GM23338 (cell line): ENCODE measurements around the gene CBLC. TPM values are rescaled to one million over a fixed set of nuclear protein-coding genes. Genes with fewer than 3 reads are reported as not detected.

Source experiments
- ATAC-seq: fragments of 200-7000 bp; cut with Tn5 transposase; 3 replicates; pipeline ENCODE4 v1.9.1; 2020
- DNase-seq: peaks from one replicate; pipeline ENCODE4 v3.0.0-alpha.2; 2015; ENCODE audit warnings: low spot score
- H2AFZ ChIP-seq: fragments of 200-600 bp; sonication (generic); 2 replicates; pipeline ENCODE4 v1.8.0; 2016; ENCODE audit warnings: antibody characterized with exemption, mild to moderate bottlenecking, moderate library complexity
- H3F3A ChIP-seq: fragments of 200-600 bp; sonication (generic); replicated peaks from 2 replicates; pipeline ENCODE4 v1.8.0; 2017; ENCODE audit warnings: antibody characterized with exemption, mixed run types, low read depth
- H3K27ac ChIP-seq: fragments of 200-600 bp; sonication (generic); 2 replicates; pipeline ENCODE4 v1.6.1; 2016; ENCODE audit warnings: low read depth
- H3K27me3 ChIP-seq: fragments of 200-600 bp; sonication (generic); 2 replicates; pipeline ENCODE4 v1.8.0; 2016; ENCODE audit warnings: mild to moderate bottlenecking, mixed run types, moderate library complexity; ENCODE audit not compliant: insufficient read depth
- H3K36me3 ChIP-seq: fragments of 200-600 bp; sonication (generic); 2 replicates; pipeline ENCODE4 v1.8.0; 2016; ENCODE audit warnings: mild to moderate bottlenecking; ENCODE audit not compliant: insufficient read depth
- H3K4me1 ChIP-seq: fragments of 200-600 bp; sonication (generic); 2 replicates; pipeline ENCODE4 v1.8.0; 2016; ENCODE audit warnings: mild to moderate bottlenecking, moderate library complexity; ENCODE audit not compliant: insufficient read depth
- H3K4me2 ChIP-seq: fragments of 200-600 bp; sonication (generic); 2 replicates; pipeline ENCODE4 v1.7.1; 2017; ENCODE audit warnings: mixed run types
- H3K4me3 ChIP-seq: fragments of 200-600 bp; sonication (generic); 2 replicates; pipeline ENCODE4 v1.6.1; 2016; ENCODE audit warnings: mixed run types
- H3K79me2 ChIP-seq: fragments of 200-600 bp; sonication (generic); replicated peaks from 2 replicates; pipeline ENCODE4 v1.8.0; 2017; ENCODE audit warnings: mild to moderate bottlenecking; ENCODE audit not compliant: insufficient read depth
- H3K9me2 ChIP-seq: fragments of 200-600 bp; sonication (generic); 2 replicates; pipeline ENCODE4 v1.8.0; 2017; ENCODE audit not compliant: insufficient read depth
- H4K20me1 ChIP-seq: fragments of 200-600 bp; sonication (generic); replicated peaks from 2 replicates; pipeline ENCODE4 v1.8.0; 2017; ENCODE audit warnings: mild to moderate bottlenecking; ENCODE audit not compliant: insufficient read depth
- H3K27ac Mint-ChIP-seq: 2 replicates; pipeline ENCODE4 v1.8.0; 2020; ENCODE audit warnings: inconsistent platforms, mild to moderate bottlenecking, moderate library complexity, mixed read lengths
- H3K27me3 Mint-ChIP-seq: 3 replicates; pipeline ENCODE4 v1.8.0; 2022; ENCODE audit warnings: low read depth, mild to moderate bottlenecking, moderate library complexity, mixed read lengths, inconsistent platforms; ENCODE audit not compliant: insufficient read depth, poor library complexity
- H3K36me3 Mint-ChIP-seq: 3 replicates; pipeline ENCODE4 v1.8.0; 2021; ENCODE audit warnings: low read depth, mild to moderate bottlenecking, inconsistent platforms, moderate library complexity, mixed read lengths
- H3K4me1 Mint-ChIP-seq: 3 replicates; pipeline ENCODE4 v1.8.0; 2020; ENCODE audit warnings: mild to moderate bottlenecking, inconsistent platforms, mixed read lengths
- H3K4me3 Mint-ChIP-seq: 3 replicates; pipeline ENCODE4 v1.8.0; 2021; ENCODE audit warnings: moderate library complexity, mild to moderate bottlenecking, inconsistent platforms, mixed read lengths
- H3K9me3 Mint-ChIP-seq: 3 replicates; pipeline ENCODE4 v1.8.0; 2020; ENCODE audit warnings: moderate library complexity, mild to moderate bottlenecking, inconsistent platforms, mixed read lengths
- CREB1 ChIP-seq: fragments of 250-450 bp; sonication (Bioruptor Pico); IDR thresholded peaks from 2 replicates; pipeline ENCODE4 v1.5.0; 2020; ENCODE audit warnings: low read depth, mild to moderate bottlenecking, moderate library complexity
- EZH2 ChIP-seq: fragments of 200-600 bp; sonication (generic); IDR thresholded peaks from one replicate; pipeline ENCODE4 v1.8.0; 2017; ENCODE audit warnings: antibody characterized with exemption, mild to moderate bottlenecking, low read depth; ENCODE audit not compliant: unreplicated experiment
- EZH2phosphoT487 ChIP-seq: fragments of 200-600 bp; sonication (generic); IDR thresholded peaks from one replicate; pipeline ENCODE4 v1.8.1; 2018; ENCODE audit warnings: antibody characterized with exemption; ENCODE audit not compliant: unreplicated experiment
- JUNB ChIP-seq: IDR thresholded peaks from one replicate; pipeline ENCODE4 v1.6.1; 2016; ENCODE audit warnings: antibody characterized with exemption; ENCODE audit not compliant: unreplicated experiment
- NANOG ChIP-seq: IDR thresholded peaks from 2 replicates; pipeline ENCODE4 v1.6.1; 2016; ENCODE audit warnings: antibody characterized with exemption, borderline replicate concordance
- POLR2AphosphoS5 ChIP-seq: IDR thresholded peaks from 2 replicates; pipeline ENCODE4 v1.6.1; 2016; ENCODE audit warnings: antibody characterized with exemption, low read depth
- STAT1 ChIP-seq: IDR thresholded peaks from one replicate; pipeline ENCODE4 v1.6.1; 2016; ENCODE audit warnings: antibody characterized with exemption; ENCODE audit not compliant: unreplicated experiment
- ZNF114 ChIP-seq: fragments of 250-450 bp; sonication (Bioruptor Pico); IDR thresholded peaks from 2 replicates; pipeline ENCODE4 v1.5.0; 2020; ENCODE audit warnings: mild to moderate bottlenecking, moderate library complexity
- ZNF331 ChIP-seq: fragments of 250-450 bp; sonication (Bioruptor Pico); IDR thresholded peaks from 2 replicates; pipeline ENCODE4 v1.5.0; 2020; ENCODE audit warnings: low read depth, mild to moderate bottlenecking, moderate library complexity
- polyA plus RNA-seq: library from polyadenylated mRNA; unstranded; fragments of >200 nt; fragmentation: Nextera tagmentation; extraction: Ambion mirVana; gene quantifications from 2 replicates; pipeline ENCODE4 v1.2.1, GENCODE V29; 2016
- total RNA-seq: library from RNA; depleted of rRNA; stranded (reverse); fragments of >200 nt; shearing (Covaris generic); gene quantifications from 2 replicates; pipeline ENCODE4 v1.2.3, GENCODE V29; 2014
- TF ChIP-seq, protein P1 (sequence below), 2 experiments: fragments of 200-600 bp in 1 of 2; sonication (generic) in 1 of 2; conservative IDR thresholded peaks; 2 replicates each; pipeline versions ENCODE4 v1.5.1 to v1.6.1; 2016 to 2017; ENCODE audit warnings: antibody characterized with exemption in 2 of 2, low read depth in 2 of 2, mild to moderate bottlenecking in 2 of 2, moderate library complexity in 1 of 2
- TF ChIP-seq, protein P2 (sequence below): fragments of 250-450 bp; sonication (Bioruptor Pico); IDR thresholded peaks from 2 replicates; pipeline ENCODE4 v1.5.0; 2020; ENCODE audit warnings: mild to moderate bottlenecking, moderate library complexity
- TF ChIP-seq, protein P3 (sequence below): IDR thresholded peaks from 2 replicates; pipeline ENCODE4 v1.6.1; 2016; ENCODE audit warnings: antibody characterized with exemption
- TF ChIP-seq, protein P4 (sequence below): IDR thresholded peaks from one replicate; pipeline ENCODE4 v1.6.1; 2018; ENCODE audit warnings: antibody characterized with exemption; ENCODE audit not compliant: unreplicated experiment

Gene CBLC
- total and polyA plus RNA-seq, 2 experiments from 2014 or later, result 14.5 to 29.3 TPM

DNA sequence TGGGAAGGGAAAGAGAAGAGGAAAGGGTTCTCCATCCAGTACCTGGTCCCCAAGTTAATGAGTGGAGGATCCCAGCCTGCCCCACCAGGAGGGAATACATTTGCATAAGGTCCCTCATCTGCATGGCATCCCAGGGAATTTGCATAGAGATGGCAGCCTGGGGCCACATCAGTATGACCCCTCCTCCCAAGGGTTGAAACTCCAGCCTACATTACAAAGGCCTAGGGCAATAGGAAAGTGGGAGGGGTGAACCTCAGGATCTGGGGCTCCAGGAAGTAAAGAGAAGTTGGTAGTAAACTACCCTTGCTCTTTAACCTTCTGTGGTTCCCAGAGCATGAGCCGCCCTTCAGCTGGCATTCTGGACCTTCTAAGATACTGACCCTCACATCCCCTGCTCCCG is 61.6 kb downstream of the CBLC start:
- ATAC-seq, result peak; percentile 87
- no peaks in the 10 kb centered on the region for H3F3A ChIP-seq
- no peak overlapping the region for H3K4me2 ChIP-seq
- no peaks in the 10 kb centered on the region for H3K9me2 ChIP-seq
- H3K4me3 Mint-ChIP-seq, result no peak overlapping the region
- H4K20me1 ChIP-seq, result no peaks in the 10 kb centered on the region
- H3K27me3 Mint-ChIP-seq, result peaks cover 20% of the 10 kb centered on the region
- no peaks in the 10 kb centered on the region for H3K36me3 ChIP-seq
- no peaks in the 10 kb centered on the region for H3K79me2 ChIP-seq
- H3K4me1 Mint-ChIP-seq, result peaks cover 4% of the 10 kb centered on the region; the same call in 2 of the 3 replicates
- H3K4me3 ChIP-seq, result no peak overlapping the region
- peak; percentile 66 for DNase-seq
- no peaks in the 10 kb centered on the region for H3K36me3 Mint-ChIP-seq
- TF ChIP-seq NANOG (no peak), ZNF331 (CRISPR knock-in tag) (no peak), EZH2phosphoT487 (no peak), CREB1 (CRISPR knock-in tag) (no peak), JUNB (no peak), STAT1 (no peak), ZNF114 (no peak), POLR2AphosphoS5 (no peak), EZH2 (no peak)
- TF ChIP-seq, protein P1, sequence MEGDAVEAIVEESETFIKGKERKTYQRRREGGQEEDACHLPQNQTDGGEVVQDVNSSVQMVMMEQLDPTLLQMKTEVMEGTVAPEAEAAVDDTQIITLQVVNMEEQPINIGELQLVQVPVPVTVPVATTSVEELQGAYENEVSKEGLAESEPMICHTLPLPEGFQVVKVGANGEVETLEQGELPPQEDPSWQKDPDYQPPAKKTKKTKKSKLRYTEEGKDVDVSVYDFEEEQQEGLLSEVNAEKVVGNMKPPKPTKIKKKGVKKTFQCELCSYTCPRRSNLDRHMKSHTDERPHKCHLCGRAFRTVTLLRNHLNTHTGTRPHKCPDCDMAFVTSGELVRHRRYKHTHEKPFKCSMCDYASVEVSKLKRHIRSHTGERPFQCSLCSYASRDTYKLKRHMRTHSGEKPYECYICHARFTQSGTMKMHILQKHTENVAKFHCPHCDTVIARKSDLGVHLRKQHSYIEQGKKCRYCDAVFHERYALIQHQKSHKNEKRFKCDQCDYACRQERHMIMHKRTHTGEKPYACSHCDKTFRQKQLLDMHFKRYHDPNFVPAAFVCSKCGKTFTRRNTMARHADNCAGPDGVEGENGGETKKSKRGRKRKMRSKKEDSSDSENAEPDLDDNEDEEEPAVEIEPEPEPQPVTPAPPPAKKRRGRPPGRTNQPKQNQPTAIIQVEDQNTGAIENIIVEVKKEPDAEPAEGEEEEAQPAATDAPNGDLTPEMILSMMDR (conservative IDR thresholded peaks at IDR 0.05; ENCODE audit: low read depth in 2 of 2), result no peak
- TF ChIP-seq, protein P2, sequence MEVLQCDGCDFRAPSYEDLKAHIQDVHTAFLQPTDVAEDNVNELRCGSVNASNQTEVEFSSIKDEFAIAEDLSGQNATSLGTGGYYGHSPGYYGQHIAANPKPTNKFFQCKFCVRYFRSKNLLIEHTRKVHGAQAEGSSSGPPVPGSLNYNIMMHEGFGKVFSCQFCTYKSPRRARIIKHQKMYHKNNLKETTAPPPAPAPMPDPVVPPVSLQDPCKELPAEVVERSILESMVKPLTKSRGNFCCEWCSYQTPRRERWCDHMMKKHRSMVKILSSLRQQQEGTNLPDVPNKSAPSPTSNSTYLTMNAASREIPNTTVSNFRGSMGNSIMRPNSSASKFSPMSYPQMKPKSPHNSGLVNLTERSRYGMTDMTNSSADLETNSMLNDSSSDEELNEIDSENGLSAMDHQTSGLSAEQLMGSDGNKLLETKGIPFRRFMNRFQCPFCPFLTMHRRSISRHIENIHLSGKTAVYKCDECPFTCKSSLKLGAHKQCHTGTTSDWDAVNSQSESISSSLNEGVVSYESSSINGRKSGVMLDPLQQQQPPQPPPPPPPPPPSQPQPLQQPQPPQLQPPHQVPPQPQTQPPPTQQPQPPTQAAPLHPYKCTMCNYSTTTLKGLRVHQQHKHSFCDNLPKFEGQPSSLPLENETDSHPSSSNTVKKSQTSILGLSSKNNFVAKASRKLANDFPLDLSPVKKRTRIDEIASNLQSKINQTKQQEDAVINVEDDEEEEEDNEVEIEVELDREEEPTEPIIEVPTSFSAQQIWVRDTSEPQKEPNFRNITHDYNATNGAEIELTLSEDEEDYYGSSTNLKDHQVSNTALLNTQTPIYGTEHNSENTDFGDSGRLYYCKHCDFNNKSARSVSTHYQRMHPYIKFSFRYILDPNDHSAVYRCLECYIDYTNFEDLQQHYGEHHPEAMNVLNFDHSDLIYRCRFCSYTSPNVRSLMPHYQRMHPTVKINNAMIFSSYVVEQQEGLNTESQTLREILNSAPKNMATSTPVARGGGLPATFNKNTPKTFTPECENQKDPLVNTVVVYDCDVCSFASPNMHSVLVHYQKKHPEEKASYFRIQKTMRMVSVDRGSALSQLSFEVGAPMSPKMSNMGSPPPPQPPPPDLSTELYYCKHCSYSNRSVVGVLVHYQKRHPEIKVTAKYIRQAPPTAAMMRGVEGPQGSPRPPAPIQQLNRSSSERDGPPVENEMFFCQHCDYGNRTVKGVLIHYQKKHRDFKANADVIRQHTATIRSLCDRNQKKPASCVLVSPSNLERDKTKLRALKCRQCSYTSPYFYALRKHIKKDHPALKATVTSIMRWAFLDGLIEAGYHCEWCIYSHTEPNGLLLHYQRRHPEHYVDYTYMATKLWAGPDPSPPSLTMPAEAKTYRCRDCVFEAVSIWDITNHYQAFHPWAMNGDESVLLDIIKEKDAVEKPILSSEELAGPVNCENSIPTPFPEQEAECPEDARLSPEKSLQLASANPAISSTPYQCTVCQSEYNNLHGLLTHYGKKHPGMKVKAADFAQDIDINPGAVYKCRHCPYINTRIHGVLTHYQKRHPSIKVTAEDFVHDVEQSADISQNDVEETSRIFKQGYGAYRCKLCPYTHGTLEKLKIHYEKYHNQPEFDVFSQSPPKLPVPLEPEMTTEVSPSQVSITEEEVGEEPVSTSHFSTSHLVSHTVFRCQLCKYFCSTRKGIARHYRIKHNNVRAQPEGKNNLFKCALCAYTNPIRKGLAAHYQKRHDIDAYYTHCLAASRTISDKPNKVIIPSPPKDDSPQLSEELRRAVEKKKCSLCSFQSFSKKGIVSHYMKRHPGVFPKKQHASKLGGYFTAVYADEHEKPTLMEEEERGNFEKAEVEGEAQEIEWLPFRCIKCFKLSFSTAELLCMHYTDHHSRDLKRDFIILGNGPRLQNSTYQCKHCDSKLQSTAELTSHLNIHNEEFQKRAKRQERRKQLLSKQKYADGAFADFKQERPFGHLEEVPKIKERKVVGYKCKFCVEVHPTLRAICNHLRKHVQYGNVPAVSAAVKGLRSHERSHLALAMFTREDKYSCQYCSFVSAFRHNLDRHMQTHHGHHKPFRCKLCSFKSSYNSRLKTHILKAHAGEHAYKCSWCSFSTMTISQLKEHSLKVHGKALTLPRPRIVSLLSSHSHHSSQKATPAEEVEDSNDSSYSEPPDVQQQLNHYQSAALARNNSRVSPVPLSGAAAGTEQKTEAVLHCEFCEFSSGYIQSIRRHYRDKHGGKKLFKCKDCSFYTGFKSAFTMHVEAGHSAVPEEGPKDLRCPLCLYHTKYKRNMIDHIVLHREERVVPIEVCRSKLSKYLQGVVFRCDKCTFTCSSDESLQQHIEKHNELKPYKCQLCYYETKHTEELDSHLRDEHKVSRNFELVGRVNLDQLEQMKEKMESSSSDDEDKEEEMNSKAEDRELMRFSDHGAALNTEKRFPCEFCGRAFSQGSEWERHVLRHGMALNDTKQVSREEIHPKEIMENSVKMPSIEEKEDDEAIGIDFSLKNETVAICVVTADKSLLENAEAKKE, result no peak
- TF ChIP-seq, protein P3, sequence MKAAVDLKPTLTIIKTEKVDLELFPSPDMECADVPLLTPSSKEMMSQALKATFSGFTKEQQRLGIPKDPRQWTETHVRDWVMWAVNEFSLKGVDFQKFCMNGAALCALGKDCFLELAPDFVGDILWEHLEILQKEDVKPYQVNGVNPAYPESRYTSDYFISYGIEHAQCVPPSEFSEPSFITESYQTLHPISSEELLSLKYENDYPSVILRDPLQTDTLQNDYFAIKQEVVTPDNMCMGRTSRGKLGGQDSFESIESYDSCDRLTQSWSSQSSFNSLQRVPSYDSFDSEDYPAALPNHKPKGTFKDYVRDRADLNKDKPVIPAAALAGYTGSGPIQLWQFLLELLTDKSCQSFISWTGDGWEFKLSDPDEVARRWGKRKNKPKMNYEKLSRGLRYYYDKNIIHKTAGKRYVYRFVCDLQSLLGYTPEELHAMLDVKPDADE, result no peak
- TF ChIP-seq, protein P4, sequence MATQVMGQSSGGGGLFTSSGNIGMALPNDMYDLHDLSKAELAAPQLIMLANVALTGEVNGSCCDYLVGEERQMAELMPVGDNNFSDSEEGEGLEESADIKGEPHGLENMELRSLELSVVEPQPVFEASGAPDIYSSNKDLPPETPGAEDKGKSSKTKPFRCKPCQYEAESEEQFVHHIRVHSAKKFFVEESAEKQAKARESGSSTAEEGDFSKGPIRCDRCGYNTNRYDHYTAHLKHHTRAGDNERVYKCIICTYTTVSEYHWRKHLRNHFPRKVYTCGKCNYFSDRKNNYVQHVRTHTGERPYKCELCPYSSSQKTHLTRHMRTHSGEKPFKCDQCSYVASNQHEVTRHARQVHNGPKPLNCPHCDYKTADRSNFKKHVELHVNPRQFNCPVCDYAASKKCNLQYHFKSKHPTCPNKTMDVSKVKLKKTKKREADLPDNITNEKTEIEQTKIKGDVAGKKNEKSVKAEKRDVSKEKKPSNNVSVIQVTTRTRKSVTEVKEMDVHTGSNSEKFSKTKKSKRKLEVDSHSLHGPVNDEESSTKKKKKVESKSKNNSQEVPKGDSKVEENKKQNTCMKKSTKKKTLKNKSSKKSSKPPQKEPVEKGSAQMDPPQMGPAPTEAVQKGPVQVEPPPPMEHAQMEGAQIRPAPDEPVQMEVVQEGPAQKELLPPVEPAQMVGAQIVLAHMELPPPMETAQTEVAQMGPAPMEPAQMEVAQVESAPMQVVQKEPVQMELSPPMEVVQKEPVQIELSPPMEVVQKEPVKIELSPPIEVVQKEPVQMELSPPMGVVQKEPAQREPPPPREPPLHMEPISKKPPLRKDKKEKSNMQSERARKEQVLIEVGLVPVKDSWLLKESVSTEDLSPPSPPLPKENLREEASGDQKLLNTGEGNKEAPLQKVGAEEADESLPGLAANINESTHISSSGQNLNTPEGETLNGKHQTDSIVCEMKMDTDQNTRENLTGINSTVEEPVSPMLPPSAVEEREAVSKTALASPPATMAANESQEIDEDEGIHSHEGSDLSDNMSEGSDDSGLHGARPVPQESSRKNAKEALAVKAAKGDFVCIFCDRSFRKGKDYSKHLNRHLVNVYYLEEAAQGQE, result no peak
- no peak overlapping the region for H2AFZ ChIP-seq
- H3K4me1 ChIP-seq, result no peaks in the 10 kb centered on the region
- no peak overlapping the region for H3K27ac Mint-ChIP-seq
- peaks cover 47% of the 10 kb centered on the region for H3K27me3 ChIP-seq
- no peaks in the 10 kb centered on the region for H3K9me3 Mint-ChIP-seq
- H3K27ac ChIP-seq, result no peak overlapping the region
